PFSK-1 (cell line): ENCODE data around the gene PISD.

Source experiments
- FOXP2 ChIP-seq: optimal IDR thresholded peaks from 2 replicates; pipeline ENCODE3; 2011; ENCODE audit warnings: borderline replicate concordance, control low read depth, inconsistent platforms; ENCODE audit not compliant: insufficient read depth; ENCODE audit errors: extremely low read length, extremely low read depth
- POLR2AphosphoS5 ChIP-seq: IDR thresholded peaks from 2 replicates; pipeline ENCODE4 v1.6.1; 2012; ENCODE audit warnings: low read depth, mild to moderate bottlenecking, control low read depth, low read length, moderate library complexity
- REST ChIP-seq, 2 experiments: IDR thresholded peaks; 2 replicates each; pipeline versions ENCODE4 v1.6.1 to v1.8.0; 2011 to 2012; ENCODE audit warnings: low read depth in 2 of 2, low read length in 2 of 2, control low read depth in 1 of 2, inconsistent platforms in 1 of 2, mild to moderate bottlenecking in 1 of 2, moderate library complexity in 1 of 2; ENCODE audit not compliant: insufficient read depth in 1 of 2
- SIN3A ChIP-seq: IDR thresholded peaks from 2 replicates; pipeline ENCODE4 v1.6.1; 2012; ENCODE audit warnings: mild to moderate bottlenecking, low read length, moderate library complexity, borderline replicate concordance; ENCODE audit not compliant: insufficient read depth
- TAF1 ChIP-seq: IDR thresholded peaks from 2 replicates; pipeline ENCODE4 v1.6.1; 2012; ENCODE audit warnings: low read length, control low read depth, borderline replicate concordance; ENCODE audit not compliant: insufficient read depth

The PISD gene

GRCh38 chr22:31574055-31574670 lies 87.9 kb downstream of the PISD start:
- TF ChIP-seq SIN3A, result no peak
- no peak for TF ChIP-seq POLR2AphosphoS5
- TF ChIP-seq REST (IDR thresholded peaks at IDR 0.05; ENCODE audit: insufficient read depth in 1 of 2, low read depth in 2 of 2, low read length in 2 of 2), result no peak

GRCh38 chr22:31572939-31573338 lies 89.1 kb downstream of the PISD start:
- TF ChIP-seq REST (IDR thresholded peaks at IDR 0.05; ENCODE audit: insufficient read depth in 1 of 2, low read depth in 2 of 2, low read length in 2 of 2) (no peak), SIN3A (no peak), FOXP2 (no peak), TAF1 (no peak), POLR2AphosphoS5 (no peak)

GRCh38 chr22:31569126-31569525 lies 92.9 kb downstream of the PISD start:
- TF ChIP-seq POLR2AphosphoS5 (no peak), FOXP2 (no peak), REST (IDR thresholded peaks at IDR 0.05; ENCODE audit: insufficient read depth in 1 of 2, low read depth in 2 of 2, low read length in 2 of 2) (no peak), TAF1 (no peak), SIN3A (no peak)
